Measurements from ENCODE around the gene ITPA.

DNA sequence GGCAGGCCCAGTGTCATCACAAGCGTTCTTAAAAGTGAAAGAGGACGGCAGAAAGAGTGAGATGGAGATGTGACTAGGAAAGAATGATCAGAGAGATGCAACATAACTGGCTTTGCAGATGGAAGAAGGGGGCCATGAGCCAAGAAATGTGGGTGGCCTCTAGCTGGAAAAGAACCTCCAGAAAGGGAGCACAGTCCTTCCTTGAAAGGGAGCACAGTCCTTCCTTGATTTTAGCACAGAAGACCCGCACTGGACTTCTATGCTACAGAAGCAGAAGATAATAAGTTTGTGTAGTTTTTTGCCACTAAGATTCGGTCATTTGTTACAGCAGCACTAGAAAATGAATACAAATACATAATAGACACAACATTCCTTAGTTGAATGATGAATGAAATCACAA is 29.0 kb upstream of the ITPA start:
- TF ChIP-seq, protein P1, sequence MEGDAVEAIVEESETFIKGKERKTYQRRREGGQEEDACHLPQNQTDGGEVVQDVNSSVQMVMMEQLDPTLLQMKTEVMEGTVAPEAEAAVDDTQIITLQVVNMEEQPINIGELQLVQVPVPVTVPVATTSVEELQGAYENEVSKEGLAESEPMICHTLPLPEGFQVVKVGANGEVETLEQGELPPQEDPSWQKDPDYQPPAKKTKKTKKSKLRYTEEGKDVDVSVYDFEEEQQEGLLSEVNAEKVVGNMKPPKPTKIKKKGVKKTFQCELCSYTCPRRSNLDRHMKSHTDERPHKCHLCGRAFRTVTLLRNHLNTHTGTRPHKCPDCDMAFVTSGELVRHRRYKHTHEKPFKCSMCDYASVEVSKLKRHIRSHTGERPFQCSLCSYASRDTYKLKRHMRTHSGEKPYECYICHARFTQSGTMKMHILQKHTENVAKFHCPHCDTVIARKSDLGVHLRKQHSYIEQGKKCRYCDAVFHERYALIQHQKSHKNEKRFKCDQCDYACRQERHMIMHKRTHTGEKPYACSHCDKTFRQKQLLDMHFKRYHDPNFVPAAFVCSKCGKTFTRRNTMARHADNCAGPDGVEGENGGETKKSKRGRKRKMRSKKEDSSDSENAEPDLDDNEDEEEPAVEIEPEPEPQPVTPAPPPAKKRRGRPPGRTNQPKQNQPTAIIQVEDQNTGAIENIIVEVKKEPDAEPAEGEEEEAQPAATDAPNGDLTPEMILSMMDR (IDR thresholded peaks at IDR 0.05) = no peak
- no peak for TF ChIP-seq POLR2A (IDR thresholded peaks at IDR 0.05)
